IPS-18a (cell line): ENCODE results near the gene AQP12A.

Experiments
- H3K27ac ChIP-seq: one replicate; pipeline ENCODE4 v1.5.1; 2013; ENCODE audit warnings: low read length
- H3K27me3 ChIP-seq: one replicate; pipeline ENCODE4 v1.6.1; 2013; ENCODE audit warnings: mild to moderate bottlenecking, low read length; ENCODE audit not compliant: control insufficient read depth, insufficient read depth
- H3K36me3 ChIP-seq: one replicate; pipeline ENCODE4 v1.6.1; 2013; ENCODE audit warnings: low read depth, low read length; ENCODE audit not compliant: control insufficient read depth
- H3K4me1 ChIP-seq: one replicate; pipeline ENCODE4 v1.6.1; 2013; ENCODE audit warnings: low read depth, low read length; ENCODE audit not compliant: control insufficient read depth
- H3K4me3 ChIP-seq: one replicate; pipeline ENCODE4 v1.5.1; 2013; ENCODE audit warnings: low read length
- H3K9ac ChIP-seq: one replicate; pipeline ENCODE4 v1.6.1; 2013; ENCODE audit warnings: mild to moderate bottlenecking, low read length, moderate library complexity
- H3K9me3 ChIP-seq: one replicate; pipeline ENCODE4 v1.6.1; 2013; ENCODE audit warnings: low read depth, low read length; ENCODE audit not compliant: control insufficient read depth

AQP12A gene

DNA sequence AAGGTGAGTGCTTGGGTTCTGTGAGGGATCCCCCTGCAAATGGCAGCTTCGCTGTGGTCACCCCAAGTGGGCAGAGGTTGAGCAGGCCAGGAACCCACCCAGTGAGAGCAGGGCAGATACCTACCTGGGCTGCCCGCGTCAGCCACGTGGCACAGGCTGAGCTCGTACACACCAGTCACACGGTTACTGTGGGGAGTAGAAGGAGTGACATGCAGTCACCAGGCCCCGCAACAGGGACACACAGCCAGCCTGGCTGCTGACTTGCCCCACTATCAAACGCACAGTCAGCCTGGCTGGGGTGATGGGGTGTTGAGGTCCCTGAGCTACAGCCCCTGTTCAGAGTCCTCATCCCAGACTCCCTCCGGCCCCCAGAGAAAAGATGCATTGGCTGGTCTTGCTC, 32.2 kb downstream of the AQP12A start:
- peaks cover 60% of the 10 kb centered on the region for H3K36me3 ChIP-seq

DNA sequence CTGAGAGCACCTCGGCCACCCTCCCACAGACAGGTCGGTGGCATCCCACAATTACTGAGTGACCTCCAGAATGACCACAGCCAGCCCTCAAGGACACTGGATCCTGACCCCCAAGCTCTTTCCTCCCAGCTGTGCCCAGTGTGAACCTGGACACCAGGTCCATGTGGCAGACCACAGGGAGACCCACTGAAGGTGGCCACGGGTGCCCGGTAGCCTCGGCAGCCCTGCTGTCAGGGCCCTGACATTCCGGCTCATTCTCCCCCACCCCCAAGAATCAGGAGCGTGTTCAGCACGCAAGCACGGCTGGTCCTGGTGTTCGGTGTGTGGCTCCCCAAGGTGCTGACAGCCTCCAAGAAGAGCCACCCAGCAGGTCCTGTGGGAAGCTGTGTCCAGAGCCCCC, 32.8 kb downstream of the AQP12A start:
- Histone ChIP-seq H3K27ac (no peak overlapping the region), H3K4me3 (no peak overlapping the region), H3K27me3 (no peaks in the 10 kb centered on the region), H3K4me1 (no peaks in the 10 kb centered on the region), H3K9me3 (no peaks in the 10 kb centered on the region), H3K36me3 (peaks cover 55% of the 10 kb centered on the region), H3K9ac (no peak overlapping the region)

More for the DNA sequence above, 32.2 kb downstream of the AQP12A start:
- Histone ChIP-seq H3K27me3 (no peaks in the 10 kb centered on the region), H3K9ac (no peak overlapping the region), H3K27ac (no peak overlapping the region), H3K4me1 (no peaks in the 10 kb centered on the region), H3K9me3 (no peaks in the 10 kb centered on the region), H3K4me3 (no peak overlapping the region)

DNA sequence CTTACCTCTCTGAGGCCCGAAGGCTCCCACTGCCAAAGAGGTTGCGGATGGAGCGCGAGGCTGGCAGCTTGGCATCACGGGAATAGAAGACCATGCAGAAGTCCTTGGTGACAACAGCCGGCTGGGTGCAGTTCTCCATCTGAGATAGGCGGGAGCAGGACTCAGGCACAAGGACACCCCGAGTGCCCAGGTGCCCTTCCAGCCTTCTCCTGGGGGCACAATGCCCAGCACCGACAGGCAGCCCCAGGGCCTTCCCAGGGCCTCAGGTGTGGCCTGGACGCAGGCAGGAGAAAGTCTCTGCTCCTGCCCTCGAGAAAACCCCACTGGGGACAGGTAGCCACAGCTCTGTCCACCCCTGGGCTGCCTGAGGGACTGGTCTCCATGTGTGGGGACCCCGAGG, 33.6 kb downstream of the AQP12A start:
- Histone ChIP-seq H3K9me3 (no peaks in the 10 kb centered on the region), H3K4me1 (no peaks in the 10 kb centered on the region), H3K27me3 (no peaks in the 10 kb centered on the region), H3K36me3 (peaks cover 47% of the 10 kb centered on the region), H3K4me3 (no peak overlapping the region), H3K27ac (no peak overlapping the region), H3K9ac (no peak overlapping the region)

DNA sequence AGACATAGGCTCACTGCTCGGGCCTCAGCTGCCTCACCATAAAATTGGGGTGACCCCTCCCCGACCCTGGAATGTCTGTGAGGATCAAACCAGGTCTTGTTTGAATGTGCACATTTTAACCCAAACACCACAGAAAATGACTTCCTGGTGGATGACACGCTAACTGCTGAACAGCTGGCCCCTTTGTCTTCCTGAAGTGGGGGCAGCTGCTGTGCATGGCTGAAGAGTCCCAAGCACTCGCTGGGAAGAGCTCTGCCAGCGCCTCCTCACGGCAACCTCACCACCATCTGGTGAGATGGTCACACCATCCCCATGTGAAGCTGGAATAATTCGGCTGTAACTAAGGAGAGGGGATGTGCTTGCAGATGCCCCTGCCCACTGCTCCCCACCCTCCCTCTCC, 34.0 kb downstream of the AQP12A start:
- Histone ChIP-seq H3K27me3 (no peaks in the 10 kb centered on the region), H3K4me1 (no peaks in the 10 kb centered on the region), H3K9me3 (no peaks in the 10 kb centered on the region), H3K27ac (no peak overlapping the region), H3K36me3 (peaks cover 45% of the 10 kb centered on the region), H3K9ac (no peak overlapping the region), H3K4me3 (no peak overlapping the region)

DNA sequence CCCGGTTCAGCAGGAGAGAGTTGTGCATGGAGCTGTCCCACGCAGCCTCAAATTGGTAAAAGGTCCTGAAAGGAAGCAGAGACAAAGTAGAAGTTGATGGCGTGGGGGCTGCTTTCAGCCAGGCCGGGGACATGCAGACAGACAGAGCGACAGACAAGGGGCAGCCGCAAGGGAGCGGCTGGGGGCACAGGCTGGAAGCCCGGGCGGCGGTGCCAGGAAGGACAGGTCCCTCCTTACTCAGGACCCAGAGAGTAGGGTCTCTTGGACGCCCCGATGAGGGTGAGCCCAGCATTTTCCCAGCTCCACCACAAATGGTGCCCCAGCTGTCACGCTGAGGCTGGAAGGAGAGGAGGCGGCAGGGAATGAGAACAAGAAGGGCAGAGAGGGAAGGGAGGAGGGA, 35.2 kb downstream of the AQP12A start:
- H3K36me3 ChIP-seq: peaks cover 38% of the 10 kb centered on the region
- H3K4me1 ChIP-seq: no peaks in the 10 kb centered on the region
- no peaks in the 10 kb centered on the region for H3K27me3 ChIP-seq
- H3K9me3 ChIP-seq: no peaks in the 10 kb centered on the region
- no peak overlapping the region for H3K27ac ChIP-seq
- no peak overlapping the region for H3K4me3 ChIP-seq
- no peak overlapping the region for H3K9ac ChIP-seq

DNA sequence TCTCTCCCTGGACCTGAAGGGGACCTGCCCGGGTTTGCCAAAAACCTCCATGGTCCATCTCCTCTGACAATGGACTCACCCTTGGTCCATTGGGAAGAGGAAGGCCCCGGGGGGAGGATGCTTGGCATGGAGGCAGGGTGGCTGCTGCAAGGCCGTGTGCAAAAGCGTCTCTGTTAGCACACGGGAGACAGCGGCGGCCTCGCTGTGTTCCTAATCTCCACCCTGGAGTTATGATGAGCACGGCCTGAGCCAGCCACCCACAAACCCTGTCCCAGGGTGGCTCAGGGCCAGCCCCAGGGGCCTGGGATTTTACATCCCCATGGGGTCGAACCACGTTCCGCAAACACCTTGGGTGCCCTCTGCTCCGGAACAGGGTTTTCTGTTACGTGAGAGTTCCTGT, 35.8 kb downstream of the AQP12A start:
- no peak overlapping the region for H3K9ac ChIP-seq
- peaks cover 33% of the 10 kb centered on the region for H3K36me3 ChIP-seq
- H3K27me3 ChIP-seq: no peaks in the 10 kb centered on the region
- H3K9me3 ChIP-seq: no peaks in the 10 kb centered on the region
- no peak overlapping the region for H3K27ac ChIP-seq
- H3K4me1 ChIP-seq: no peaks in the 10 kb centered on the region
- H3K4me3 ChIP-seq: no peak overlapping the region

DNA sequence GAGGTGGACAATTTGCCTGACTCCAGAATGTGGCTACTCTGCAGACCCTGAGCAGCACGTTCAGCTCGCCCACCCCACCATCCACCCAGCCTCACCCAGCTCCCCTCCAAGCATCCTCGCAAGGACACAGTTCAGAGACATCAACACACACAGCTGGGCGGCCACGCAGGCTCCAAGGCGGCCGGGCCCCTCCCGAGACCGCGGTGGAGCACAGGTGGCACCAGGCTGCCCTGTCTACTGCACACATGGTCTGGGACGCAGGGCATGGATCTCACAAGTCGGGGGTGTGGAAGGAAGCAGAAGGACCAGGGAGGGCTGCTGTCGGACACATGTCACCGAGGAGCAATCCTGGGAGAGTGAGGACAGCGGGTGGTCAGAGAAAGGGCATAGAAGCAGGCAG, 36.2 kb downstream of the AQP12A start:
- no peak overlapping the region for H3K27ac ChIP-seq
- no peaks in the 10 kb centered on the region for H3K4me1 ChIP-seq
- H3K27me3 ChIP-seq: no peaks in the 10 kb centered on the region
- no peaks in the 10 kb centered on the region for H3K9me3 ChIP-seq
- peaks cover 28% of the 10 kb centered on the region for H3K36me3 ChIP-seq
- H3K4me3 ChIP-seq: no peak overlapping the region
- no peak overlapping the region for H3K9ac ChIP-seq

DNA sequence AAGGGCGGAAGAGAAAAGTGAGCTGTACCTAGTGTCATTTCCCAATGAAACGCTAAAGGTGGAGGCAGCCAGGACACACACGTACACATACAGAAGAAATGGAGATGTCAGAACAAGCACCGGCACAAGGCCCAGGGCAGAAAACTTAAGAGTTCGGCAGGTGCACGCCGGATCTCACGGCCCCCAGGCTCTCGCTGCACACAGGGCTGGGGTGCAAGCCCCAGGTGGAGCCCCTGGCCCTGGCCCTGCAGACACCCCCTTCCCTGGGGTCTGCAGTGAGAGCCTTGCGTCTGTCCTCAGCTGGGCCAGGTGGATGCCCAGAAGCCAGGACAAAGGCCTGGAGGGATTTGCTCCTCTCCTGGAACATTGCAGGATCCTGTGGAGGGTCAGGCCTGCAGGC, 36.7 kb downstream of the AQP12A start:
- H3K36me3 ChIP-seq: peaks cover 28% of the 10 kb centered on the region
- no peaks in the 10 kb centered on the region for H3K27me3 ChIP-seq
- no peaks in the 10 kb centered on the region for H3K4me1 ChIP-seq
- H3K9ac ChIP-seq: no peak overlapping the region
- no peaks in the 10 kb centered on the region for H3K9me3 ChIP-seq
- no peak overlapping the region for H3K27ac ChIP-seq
- no peak overlapping the region for H3K4me3 ChIP-seq

DNA sequence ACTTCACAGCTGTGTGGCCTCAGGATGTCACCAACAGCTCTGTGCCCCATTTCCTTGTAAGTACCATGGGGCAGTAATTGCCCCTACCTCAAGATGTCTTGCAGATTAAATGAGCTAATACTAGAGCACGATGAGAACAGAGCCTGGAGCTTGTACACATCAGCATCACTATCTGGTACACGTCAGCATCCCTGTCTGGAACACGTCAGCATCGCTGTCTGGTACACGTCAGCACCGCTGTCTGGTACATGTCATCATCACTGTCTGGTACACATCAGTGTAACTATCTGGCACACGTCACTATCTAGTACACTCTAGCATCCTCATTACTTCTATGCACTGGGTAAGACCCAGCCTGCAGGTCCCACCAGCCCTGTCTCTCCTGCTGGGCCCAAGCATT, 37.2 kb downstream of the AQP12A start:
- no peaks in the 10 kb centered on the region for H3K27me3 ChIP-seq
- no peak overlapping the region for H3K9ac ChIP-seq
- H3K27ac ChIP-seq: no peak overlapping the region
- peaks cover 31% of the 10 kb centered on the region for H3K36me3 ChIP-seq
- no peak overlapping the region for H3K4me3 ChIP-seq
- no peaks in the 10 kb centered on the region for H3K4me1 ChIP-seq
- no peaks in the 10 kb centered on the region for H3K9me3 ChIP-seq

DNA sequence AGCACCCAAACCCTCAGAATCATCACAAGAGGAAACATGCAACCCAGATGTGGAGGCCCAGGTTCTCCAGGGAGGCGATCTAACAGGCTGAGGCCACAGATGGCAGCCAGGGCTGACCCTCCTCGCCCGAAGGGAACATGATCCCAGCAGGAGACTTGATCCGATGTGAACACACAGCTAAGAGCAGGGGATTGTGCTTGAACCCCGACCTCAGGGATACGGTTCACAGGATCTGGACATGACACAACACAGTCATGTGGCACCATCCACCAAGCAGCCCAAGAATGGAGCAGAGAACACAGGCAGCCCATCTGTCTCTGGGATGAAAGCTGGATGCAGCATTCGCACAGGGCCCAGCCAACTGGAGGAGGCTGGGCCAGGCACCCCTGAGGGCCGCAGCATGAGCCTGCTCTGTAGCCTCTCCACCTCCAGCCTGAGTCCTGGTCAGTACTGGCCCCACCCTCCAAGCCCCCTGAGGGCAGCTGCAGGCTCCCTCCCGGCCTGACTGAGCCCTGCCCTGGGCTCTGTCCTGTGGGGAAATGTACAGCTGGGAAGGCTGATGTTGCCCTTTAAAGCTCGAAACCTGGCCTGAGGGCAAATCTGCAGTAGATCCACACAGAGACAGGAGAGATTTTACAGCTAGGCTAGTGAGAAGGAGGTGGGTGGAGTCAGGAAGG, 39.0 kb downstream of the AQP12A start:
- Histone ChIP-seq H3K36me3 (peaks cover 37% of the 10 kb centered on the region), H3K4me3 (no peak overlapping the region), H3K27me3 (no peaks in the 10 kb centered on the region), H3K9me3 (no peaks in the 10 kb centered on the region), H3K27ac (no peak overlapping the region), H3K4me1 (no peaks in the 10 kb centered on the region), H3K9ac (no peak overlapping the region)

DNA sequence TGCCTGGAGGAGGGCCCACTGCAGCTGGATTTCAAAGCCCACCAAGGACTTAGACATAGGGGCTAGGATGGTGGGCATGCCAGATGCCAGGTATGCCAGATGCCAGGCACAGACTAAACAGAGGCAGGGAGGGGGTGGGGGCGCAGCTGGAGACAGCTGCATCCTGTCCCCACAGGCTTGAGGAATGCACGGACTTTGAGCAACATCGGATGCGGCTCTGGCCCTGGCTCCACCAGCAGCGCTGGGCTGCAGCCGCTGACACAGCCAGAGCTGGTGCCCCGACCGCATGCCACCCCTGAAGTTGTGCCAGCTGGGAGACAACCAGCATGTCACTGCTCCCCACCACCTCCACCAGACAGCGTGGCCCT, 39.5 kb downstream of the AQP12A start:
- Histone ChIP-seq H3K27ac (no peak overlapping the region), H3K4me1 (no peaks in the 10 kb centered on the region), H3K9me3 (no peaks in the 10 kb centered on the region), H3K27me3 (no peaks in the 10 kb centered on the region), H3K9ac (no peak overlapping the region), H3K4me3 (no peak overlapping the region), H3K36me3 (peaks cover 32% of the 10 kb centered on the region)

DNA sequence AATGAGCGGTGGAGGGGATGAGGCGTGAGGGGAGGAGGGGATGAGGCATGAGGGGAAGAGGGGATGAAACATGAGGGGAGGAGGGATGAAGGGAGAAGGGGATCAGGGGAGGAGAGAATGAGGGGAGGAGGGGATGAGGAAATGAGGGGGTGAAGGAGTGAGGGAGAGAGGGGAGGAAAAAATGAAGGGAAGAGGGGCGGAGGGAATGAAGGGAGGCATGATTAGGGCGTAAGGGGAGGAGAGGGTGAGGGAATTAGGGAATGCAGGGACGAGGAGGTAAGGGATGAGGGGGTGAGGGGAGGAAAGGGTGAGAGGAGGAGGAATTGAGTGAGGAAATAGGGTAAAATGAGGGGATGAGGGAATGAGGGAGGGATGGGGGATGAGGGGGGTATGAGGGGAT, 40.5 kb downstream of the AQP12A start:
- no peaks in the 10 kb centered on the region for H3K27me3 ChIP-seq
- H3K36me3 ChIP-seq: peaks cover 33% of the 10 kb centered on the region
- H3K9me3 ChIP-seq: no peaks in the 10 kb centered on the region
- H3K27ac ChIP-seq: no peak overlapping the region
- H3K4me1 ChIP-seq: no peaks in the 10 kb centered on the region
- H3K4me3 ChIP-seq: no peak overlapping the region
- no peak overlapping the region for H3K9ac ChIP-seq
